K562 (cell line): ENCODE measurements around the gene NEDD9. TPM values are rescaled to one million over a fixed set of nuclear protein-coding genes. Genes with fewer than 3 reads are reported as not detected.

ENCODE experiments used
- ATAC-seq: fragments of 200-7000 bp; cut with Tn5 transposase; 3 replicates; pipeline ENCODE4 v1.9.1; 2020; ENCODE audit warnings: moderate library complexity
- BruUV-seq: library from RNA; stranded (reverse); fragments of 400-500 nt; replicated peaks from 2 replicates; lab custom pipeline; 2021; lab: Mats Ljungman, UMichigan
- CTCF ChIA-PET: fragments of 300-600 bp; formaldehyde crosslinking; extraction: SDS; loops from one replicate; lab custom pipeline; 2021; ENCODE audit warnings: low intra/inter-chr PET ratio; lab: Yijun Ruan, JAX
- POLR2A ChIA-PET: fragments of 300-600, 350-650 bp; sonication (Branson Sonifier 250); formaldehyde crosslinking; extraction: SDS; loops from one replicate; lab custom pipeline; 2021; ENCODE audit warnings: antibody characterized with exemption, inconsistent platforms; lab: Yijun Ruan, JAX
- DNase-seq, 4 experiments: peaks; one replicate each; pipeline versions ENCODE4 v3.0.0 to v3.0.0-alpha.2; 2011 to 2018; ENCODE audit warnings: low spot score in 3 of 4, mixed read lengths in 3 of 4; ENCODE audit errors: extremely low read depth in 1 of 4
- FAIRE-seq: peaks from 2 replicates; lab custom pipeline; 2011; peaks lifted over from hg19 to GRCh38; lab: Jason Lieb, UNC
- H2AFZ ChIP-seq: 2 replicates; pipeline ENCODE4 v1.6.0; 2011; ENCODE audit warnings: low read depth, low read length, control low read depth, inconsistent platforms
- H3K27ac ChIP-seq: fragments of 200-600 bp; 3 replicates; pipeline ENCODE4 v1.8.0; 2011; ENCODE audit warnings: low read depth, mild to moderate bottlenecking, control low read depth, inconsistent platforms, low read length, moderate library complexity, mixed read lengths; ENCODE audit errors: extremely low read depth
- H3K27me3 ChIP-seq, 2 experiments: fragments of 300-600 bp in 1 of 2; 2 replicates in 1 of 2; 3 replicates in 1 of 2; pipeline versions ENCODE4 v1.6.0 to v1.8.0; 2011; ENCODE audit warnings: inconsistent platforms in 2 of 2, low read length in 2 of 2, mild to moderate bottlenecking in 1 of 2, mixed read lengths in 1 of 2, moderate library complexity in 1 of 2; ENCODE audit not compliant: control insufficient read depth in 2 of 2, insufficient read depth in 2 of 2
- H3K36me3 ChIP-seq: fragments of 300-600 bp; 3 replicates; pipeline ENCODE4 v1.8.0; 2011; ENCODE audit warnings: mild to moderate bottlenecking, low read length, inconsistent platforms; ENCODE audit not compliant: control insufficient read depth, insufficient read depth
- H3K4me1 ChIP-seq, 2 experiments: fragments of 200-600 bp in 1 of 2; replicated peaks in 1 of 2; 2 replicates in 1 of 2; 3 replicates in 1 of 2; pipeline versions ENCODE4 v1.5.1 to v1.8.0; 2011; ENCODE audit warnings: inconsistent platforms in 2 of 2, low read length in 2 of 2, mild to moderate bottlenecking in 1 of 2, mixed read lengths in 1 of 2, moderate library complexity in 1 of 2; ENCODE audit not compliant: control insufficient read depth in 2 of 2, insufficient read depth in 2 of 2
- H3K4me2 ChIP-seq: 2 replicates; pipeline ENCODE4 v1.6.1; 2011; ENCODE audit warnings: low read length, control low read depth, inconsistent platforms, mixed read lengths; ENCODE audit not compliant: insufficient read depth
- H3K4me3 ChIP-seq: fragments of 200-600 bp; sonication (generic), shearing (Covaris generic); 2 replicates; pipeline ENCODE4 v1.5.1; 2016; ENCODE audit warnings: control low read depth, inconsistent platforms
- H3K79me2 ChIP-seq: fragments of 200-600 bp; 3 replicates; pipeline ENCODE4 v1.8.0; 2011; ENCODE audit warnings: low read length, inconsistent platforms; ENCODE audit not compliant: control insufficient read depth, insufficient read depth
- H3K9ac ChIP-seq, 2 experiments: 2 replicates each; pipeline versions ENCODE4 v1.6.0 to v1.6.1; 2011; ENCODE audit warnings: low read depth in 2 of 2, low read length in 2 of 2, control low read depth in 1 of 2, inconsistent platforms in 1 of 2, mild to moderate bottlenecking in 1 of 2, mixed read lengths in 1 of 2; ENCODE audit not compliant: insufficient read depth in 1 of 2
- H3K9me1 ChIP-seq: one replicate; pipeline ENCODE4 v1.6.0; 2011; ENCODE audit warnings: inconsistent platforms, mild to moderate bottlenecking, low read length, moderate library complexity; ENCODE audit not compliant: control insufficient read depth, insufficient read depth
- H3K9me3 ChIP-seq: replicated peaks from 2 replicates; pipeline ENCODE4 v1.5.1; 2011; ENCODE audit warnings: low read depth, low read length, inconsistent platforms; ENCODE audit not compliant: control insufficient read depth, insufficient read depth
- H4K20me1 ChIP-seq: replicated peaks from 2 replicates; pipeline ENCODE4 v1.6.1; 2011; ENCODE audit warnings: low read length, inconsistent platforms, mixed read lengths; ENCODE audit not compliant: control insufficient read depth, insufficient read depth
- ATF3 ChIP-seq, 2 experiments: fragments of 450-650 bp in 1 of 2; sonication (generic) in 1 of 2; formaldehyde crosslinking in 1 of 2; IDR thresholded peaks in 1 of 2; conservative IDR thresholded peaks in 1 of 2; 2 replicates each; pipeline versions ENCODE4 v1.6.1 to v1.8.1; 2016 to 2023; ENCODE audit warnings: mild to moderate bottlenecking in 2 of 2, moderate library complexity in 2 of 2, inconsistent platforms in 1 of 2, missing genetic modification reagents in 1 of 2
- BRF1 ChIP-seq: IDR thresholded peaks from 3 replicates; pipeline ENCODE4 v1.6.1; 2011; ENCODE audit warnings: borderline replicate concordance, mild to moderate bottlenecking; ENCODE audit not compliant: insufficient read length; ENCODE audit errors: extremely low read depth
- CHAMP1 ChIP-seq: fragments of 450-650 bp; IDR thresholded peaks from 2 replicates; pipeline ENCODE4 v1.6.1; 2016; ENCODE audit warnings: mild to moderate bottlenecking
- L3MBTL2 ChIP-seq: fragments of 450-650 bp; IDR thresholded peaks from 2 replicates; pipeline ENCODE4 v1.6.1; 2016; ENCODE audit warnings: mild to moderate bottlenecking, moderate library complexity
- MAFF ChIP-seq: IDR thresholded peaks from 2 replicates; pipeline ENCODE4 v1.6.1; 2012; ENCODE audit warnings: low read length, improper control_type of control experiment
- MYBL2 ChIP-seq, 2 experiments: fragments of 450-650 bp in 1 of 2; sonication (generic) in 1 of 2; formaldehyde crosslinking in 1 of 2; IDR thresholded peaks; 2 replicates each; pipeline versions ENCODE4 v1.6.1 to v1.8.1; 2017 to 2022; ENCODE audit warnings: borderline replicate concordance in 1 of 2, inconsistent platforms in 1 of 2, low read depth in 1 of 2, mild to moderate bottlenecking in 1 of 2, missing genetic modification reagents in 1 of 2, moderate library complexity in 1 of 2
- NFATC3 ChIP-seq: fragments of 450-650 bp; IDR thresholded peaks from 2 replicates; pipeline ENCODE4 v1.6.1; 2017; ENCODE audit warnings: mild to moderate bottlenecking
- SLC30A9 ChIP-seq: fragments of 250-450 bp; sonication (Bioruptor Pico); IDR thresholded peaks from 2 replicates; pipeline ENCODE4 v1.8.0; 2022; ENCODE audit warnings: mild to moderate bottlenecking, moderate library complexity
- SMAD3 ChIP-seq: fragments of 450-650 bp; formaldehyde crosslinking; conservative IDR thresholded peaks from 2 replicates; pipeline ENCODE4 v1.4.0; 2020; ENCODE audit warnings: mild to moderate bottlenecking
- ZNF436 ChIP-seq: fragments of 250-450, 450-650 bp; sonication (Bioruptor Pico); formaldehyde crosslinking; IDR thresholded peaks from 2 replicates; pipeline ENCODE4 v1.7.0; 2020; ENCODE audit warnings: mild to moderate bottlenecking
- ZSCAN32 ChIP-seq: fragments of 450-650 bp; formaldehyde crosslinking; IDR thresholded peaks from 2 replicates; pipeline ENCODE4 v1.4.0; 2020; ENCODE audit warnings: mild to moderate bottlenecking, moderate library complexity
- WGBS: fragments of 100-300 bp; shearing (Covaris generic); methylation state at CpG from one replicate; pipeline ENCODE4 v1.1.6; 2016; ENCODE audit warnings: low coverage, mixed read lengths; ENCODE audit not compliant: insufficient coverage; ENCODE audit errors: missing lambda C conversion rate; 5-methylcytosine and 5-hydroxymethylcytosine counted together
- in situ Hi-C: fragments of 300-500 bp; cut with MboI; formaldehyde crosslinking; loops from 4 replicates; pipeline ENCODE4 v1.15.0; 2018; ENCODE audit warnings: inconsistent platforms, mixed read lengths
- intact Hi-C: fragments of 100-400 bp; cut with micrococcal nuclease; formaldehyde crosslinking; loops from 2 replicates; pipeline ENCODE4 v1.14.2; 2022
- polyA plus RNA-seq, 8 experiments: library from polyadenylated mRNA; depleted of rRNA in 4 of 8; stranded (reverse) in 5 of 8; unstranded in 3 of 8; fragments of >200 nt; fragmentation: Nextera tagmentation in 2 of 8; fragmentation: Illumina TruSeq in 1 of 8; extraction: Ambion mirVana in 2 of 8; extraction: Trizol in 1 of 8; gene quantifications; 2 replicates each; pipeline versions ENCODE4 v1.2.1 to v1.2.3, GENCODE V29; 2011 to 2014; ENCODE audit warnings: inconsistent platforms in 1 of 8, missing spikeins in 1 of 8
- total RNA-seq, 7 experiments: library from RNA; depleted of rRNA in 6 of 7; stranded (reverse); fragments of >200 nt in 6 of 7; fragmentation: Illumina TruSeq in 2 of 7; extraction: Trizol in 2 of 7; gene quantifications; 2 replicates each; pipeline versions ENCODE4 v1.2.1 to v1.2.3, GENCODE V29; 2011 to 2021; ENCODE audit warnings: low replicate concordance in 1 of 7
- TF ChIP-seq, protein P1 (sequence below): IDR thresholded peaks from 3 replicates; pipeline ENCODE4 v1.6.1; 2011; ENCODE audit warnings: borderline replicate concordance, mild to moderate bottlenecking, moderate library complexity; ENCODE audit not compliant: insufficient read length; ENCODE audit errors: extremely low read depth

Gene NEDD9
- total and polyA plus RNA-seq, 9 of the 15 experiments (the other 6 are each of a cell fraction or from before 2014, with no cell fraction given), result 0.04 to 0.18 (median 0.15) TPM; not detected in 6

DNA sequence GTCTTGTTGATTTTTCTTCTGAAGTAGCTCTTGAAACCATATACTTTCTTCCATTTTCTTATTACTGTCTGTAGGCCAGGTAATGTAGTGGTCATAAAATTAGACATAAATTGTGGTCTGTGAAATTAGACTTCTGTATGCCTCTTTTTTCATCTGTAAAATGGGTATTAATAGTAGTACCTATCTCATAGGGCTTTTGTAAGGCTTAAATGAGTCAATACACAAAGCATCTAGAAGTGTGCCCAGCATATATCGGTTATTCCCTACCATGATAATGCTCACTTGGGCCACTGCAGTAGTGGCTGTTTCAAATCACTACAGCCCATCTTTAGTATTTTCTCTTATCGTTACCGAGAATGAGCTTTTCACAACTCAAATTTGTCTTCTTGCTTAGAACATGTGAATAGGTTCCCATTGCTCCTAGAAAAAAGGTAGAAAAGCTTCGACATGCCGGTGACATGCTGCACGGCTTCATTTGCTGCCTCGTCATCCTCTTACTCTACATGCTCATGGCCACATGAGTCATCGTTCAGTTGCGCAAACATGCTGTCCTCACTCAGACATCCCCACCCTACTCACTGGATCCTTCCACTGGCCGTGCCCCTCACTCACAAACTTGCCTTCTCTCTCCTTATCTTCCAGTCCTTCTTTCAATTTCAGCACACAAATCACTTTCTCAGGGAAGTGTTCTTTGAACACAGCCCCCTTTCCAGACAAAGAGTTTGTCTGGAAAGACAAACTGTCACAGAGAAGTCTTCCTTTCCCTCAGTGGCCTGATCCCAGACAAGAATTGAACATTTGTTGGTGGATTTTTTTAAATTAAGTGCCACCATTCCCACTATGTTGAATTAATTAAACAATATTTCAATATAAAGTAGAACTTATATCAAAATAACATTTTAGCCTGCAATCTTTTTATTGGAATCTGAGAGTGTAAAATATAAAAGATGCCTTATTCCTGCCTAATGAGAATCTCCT lies 88.8 kb downstream of the NEDD9 start:
- WGBS, result 11% methylated on average over 10 of the region's 10 CpGs
- Histone ChIP-seq H3K9ac (no peak overlapping the region), H3K4me3 (no peak overlapping the region), H3K27me3 (peaks cover 0 to 17% of the 10 kb centered on the region in 2 experiments; a peak in 2 of 5 replicates), H3K4me1 (peaks cover 0 to 8% of the 10 kb centered on the region in 2 experiments; a peak in 3 of 5 replicates), H4K20me1 (no peaks in the 10 kb centered on the region), H3K4me2 (peak overlapping the region; percentile 57; the same call in 1 of the 2 replicates), H3K79me2 (no peaks in the 10 kb centered on the region), H3K9me1 (no peaks in the 10 kb centered on the region), H2AFZ (peak overlapping the region; percentile 73), H3K9me3 (no peaks in the 10 kb centered on the region), H3K27ac (peak overlapping the region; percentile 56; the same call in 2 of the 3 replicates), H3K36me3 (no peaks in the 10 kb centered on the region)
- POLR2A ChIA-PET, result interaction anchor here (0.5 to 0.7 kb wide), 2 partner anchors 102 to 432 kb away, joined by 3 read pairs; no protein-coding TSS in a partner anchor
- CTCF ChIA-PET, result interaction anchor here (0.6 to 3.5 kb wide), 8 partner anchors 29 to 730 kb away, joined by 3 to 68 read pairs (median 5); partner anchors contain the start of gene SMIM13
- intact Hi-C loops, result loop anchor here (1.0 to 10.0 kb wide), 5 partner anchors 46 to 432 kb away; partner anchors contain the start of gene NEDD9
- DNase-seq, result peak; percentile 76 to 88 (median 84)
- peak; percentile 97 for ATAC-seq
- in situ Hi-C loops, result no loop called here
- peak; percentile 94 for FAIRE-seq
- BruUV-seq, result no TSS peak
- TF ChIP-seq, protein P1, sequence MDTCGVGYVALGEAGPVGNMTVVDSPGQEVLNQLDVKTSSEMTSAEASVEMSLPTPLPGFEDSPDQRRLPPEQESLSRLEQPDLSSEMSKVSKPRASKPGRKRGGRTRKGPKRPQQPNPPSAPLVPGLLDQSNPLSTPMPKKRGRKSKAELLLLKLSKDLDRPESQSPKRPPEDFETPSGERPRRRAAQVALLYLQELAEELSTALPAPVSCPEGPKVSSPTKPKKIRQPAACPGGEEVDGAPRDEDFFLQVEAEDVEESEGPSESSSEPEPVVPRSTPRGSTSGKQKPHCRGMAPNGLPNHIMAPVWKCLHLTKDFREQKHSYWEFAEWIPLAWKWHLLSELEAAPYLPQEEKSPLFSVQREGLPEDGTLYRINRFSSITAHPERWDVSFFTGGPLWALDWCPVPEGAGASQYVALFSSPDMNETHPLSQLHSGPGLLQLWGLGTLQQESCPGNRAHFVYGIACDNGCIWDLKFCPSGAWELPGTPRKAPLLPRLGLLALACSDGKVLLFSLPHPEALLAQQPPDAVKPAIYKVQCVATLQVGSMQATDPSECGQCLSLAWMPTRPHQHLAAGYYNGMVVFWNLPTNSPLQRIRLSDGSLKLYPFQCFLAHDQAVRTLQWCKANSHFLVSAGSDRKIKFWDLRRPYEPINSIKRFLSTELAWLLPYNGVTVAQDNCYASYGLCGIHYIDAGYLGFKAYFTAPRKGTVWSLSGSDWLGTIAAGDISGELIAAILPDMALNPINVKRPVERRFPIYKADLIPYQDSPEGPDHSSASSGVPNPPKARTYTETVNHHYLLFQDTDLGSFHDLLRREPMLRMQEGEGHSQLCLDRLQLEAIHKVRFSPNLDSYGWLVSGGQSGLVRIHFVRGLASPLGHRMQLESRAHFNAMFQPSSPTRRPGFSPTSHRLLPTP, result no peak
- peak; percentile 100 for TF ChIP-seq L3MBTL2
- no peak for TF ChIP-seq ZSCAN32 (CRISPR knock-in tag)
- 0 out of 2 replicates have a peak, but pooled peaks have one; percentile 15 for TF ChIP-seq CHAMP1
- TF ChIP-seq SMAD3, result no peak
- no peak for TF ChIP-seq NFATC3
- TF ChIP-seq MAFF, result peak; percentile 87
- TF ChIP-seq ATF3 (IDR thresholded peaks at IDR 0.05), result peak; percentile 100
- peak; percentile 98 for TF ChIP-seq ATF3 (CRISPR knock-in tag; conservative IDR thresholded peaks at IDR 0.05)
- TF ChIP-seq BRF1, result no peak
- no peak for TF ChIP-seq MYBL2 (IDR thresholded peaks at IDR 0.05; ENCODE audit: low read depth)
- no peak for TF ChIP-seq MYBL2 (CRISPR knock-in tag; IDR thresholded peaks at IDR 0.05; ENCODE audit: borderline replicate concordance)
- TF ChIP-seq SLC30A9 (CRISPR knock-in tag), result no peak
- TF ChIP-seq ZNF436 (CRISPR knock-in tag), result no peak
